ENCODE data around the gene L3MBTL3.

The L3MBTL3 gene

DNA sequence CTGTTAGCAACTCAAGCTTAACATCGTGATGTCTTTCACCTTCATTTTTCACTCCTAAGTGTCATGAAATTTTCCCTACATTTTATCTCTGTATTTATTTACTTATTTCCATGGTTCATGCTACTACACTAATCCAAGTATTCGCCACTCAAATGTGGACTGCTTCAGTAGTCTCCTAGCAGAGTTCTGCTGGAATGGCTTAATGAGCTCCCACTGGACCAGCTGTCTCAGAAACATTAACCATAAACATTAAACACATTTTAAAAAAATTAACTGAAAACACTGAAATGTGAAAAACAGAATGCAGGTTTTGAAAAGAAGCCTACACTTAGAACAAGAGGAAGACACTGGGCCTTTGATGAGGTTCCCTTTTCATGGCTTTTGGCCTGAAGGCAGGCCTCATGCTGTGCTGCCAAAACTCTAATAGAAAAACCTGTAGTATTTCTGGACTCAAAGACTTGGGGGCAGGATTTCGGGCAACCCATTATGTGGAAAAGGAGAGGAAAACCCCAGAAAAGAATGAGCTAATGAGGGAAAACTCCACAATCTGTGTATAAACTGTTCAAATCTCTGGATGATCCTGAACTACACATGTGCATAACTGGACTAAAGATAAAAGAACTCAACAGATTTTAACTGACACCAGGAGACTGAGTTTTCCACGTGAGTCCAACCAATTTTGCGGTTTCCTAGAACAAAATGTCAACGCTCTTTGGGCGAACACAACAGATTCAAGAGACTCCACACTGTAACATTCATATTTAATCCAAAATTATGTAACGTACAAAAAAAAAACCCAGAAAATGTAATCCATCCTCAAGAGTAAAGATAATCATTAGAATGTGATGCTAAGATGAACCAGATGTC, 171.4 kb downstream of the L3MBTL3 start:
- Mint-ChIP-seq H3K27me3 (no peaks in the 10 kb centered on the region), H3K27ac (no peak overlapping the region), H3K9me3 (no peaks in the 10 kb centered on the region), H3K4me1 (peaks cover 85% of the 10 kb centered on the region), H3K36me3 (peaks cover 6% of the 10 kb centered on the region), H3K4me3 (peak overlapping the region; percentile 37)

Data from activated naive CD4-positive, alpha-beta T cell treated with anti-CD3 and anti-CD28 coated beads, Interleukin-2, amount 50 U/mL, for 24 hours (primary cell).